SU-DHL-6 (cell line): ENCODE measurements around the gene STX8.

Experiments
- CTCF ChIP-seq: fragments of 200-600 bp; sonication (generic); IDR thresholded peaks from one replicate; pipeline ENCODE4 v1.5.1; 2017; ENCODE audit warnings: antibody characterized with exemption, mild to moderate bottlenecking, low read length, moderate library complexity; ENCODE audit not compliant: insufficient read depth, poor library complexity, severe bottlenecking
- EZH2phosphoT487 ChIP-seq: fragments of 200-600 bp; sonication (generic), shearing (Covaris generic); conservative IDR thresholded peaks from 2 replicates; pipeline ENCODE4 v1.6.1; 2018; ENCODE audit warnings: mild to moderate bottlenecking, antibody characterized with exemption, low read length, moderate library complexity, mixed read lengths

- no peak for TF ChIP-seq CTCF
- no peak for TF ChIP-seq EZH2phosphoT487
These were observed 108.1 kb downstream of the STX8 start for GRCh38 chr17:9467518-9467917.
